ENCODE data around the gene MAGOH. TPM values are rescaled to one million over a fixed set of nuclear protein-coding genes. Genes with fewer than 3 reads are reported as not detected.

The MAGOH gene
- total RNA-seq, 1 experiment from 2014 or later: 75.7 TPM

DNA sequence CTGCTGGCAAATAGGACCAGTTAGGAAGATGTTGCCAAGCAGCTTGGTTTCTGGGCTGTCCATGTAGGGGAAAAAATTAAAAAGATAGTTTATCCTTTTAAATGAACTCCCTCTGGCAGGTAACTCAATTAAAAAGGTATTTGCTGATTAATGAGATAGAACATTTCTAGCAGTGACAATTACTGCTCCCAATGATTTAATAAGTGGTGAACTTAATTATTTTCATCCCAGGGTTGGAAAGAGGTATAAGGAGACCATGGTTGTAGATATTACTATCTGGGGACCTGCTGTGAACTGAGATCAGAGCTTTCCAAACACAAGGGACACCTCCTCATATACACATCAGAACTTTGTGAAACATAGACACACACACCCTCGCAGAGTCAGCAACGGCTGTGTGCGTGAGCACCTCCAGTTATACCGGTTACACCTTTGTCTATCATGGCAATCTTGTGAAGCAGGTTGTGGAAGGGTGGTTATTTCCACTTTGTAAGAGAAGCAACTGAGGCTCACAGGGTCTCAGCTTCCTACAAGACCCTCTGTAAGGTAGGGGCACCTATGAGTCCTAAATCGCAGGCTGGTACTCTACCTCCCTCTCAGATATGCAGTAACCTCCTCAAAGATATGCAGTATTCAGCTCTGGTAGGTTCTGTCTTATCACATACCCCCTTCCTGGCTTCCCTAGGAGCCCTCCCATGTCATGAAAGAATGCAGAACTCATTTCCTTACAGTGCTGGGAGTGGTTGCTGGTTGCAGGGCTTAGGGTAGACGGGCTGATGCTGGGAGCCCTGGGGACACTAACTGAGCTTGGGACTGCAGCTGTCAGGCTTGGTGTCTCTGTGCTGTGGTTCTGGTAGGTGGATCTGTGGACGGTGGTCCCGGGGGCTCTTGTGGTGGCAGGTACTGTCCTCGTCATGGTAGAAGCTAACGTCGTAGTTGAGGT is 18.5 kb upstream of the MAGOH start:
- ChIA-PET POLR2A (ENCODE audit: unreplicated experiment) (interaction anchor here (0.5 to 0.6 kb wide), 2 partner anchors 15 to 71 kb away, joined by 3 to 4 read pairs; no protein-coding TSS in a partner anchor), CTCF (no interaction called here)

DNA sequence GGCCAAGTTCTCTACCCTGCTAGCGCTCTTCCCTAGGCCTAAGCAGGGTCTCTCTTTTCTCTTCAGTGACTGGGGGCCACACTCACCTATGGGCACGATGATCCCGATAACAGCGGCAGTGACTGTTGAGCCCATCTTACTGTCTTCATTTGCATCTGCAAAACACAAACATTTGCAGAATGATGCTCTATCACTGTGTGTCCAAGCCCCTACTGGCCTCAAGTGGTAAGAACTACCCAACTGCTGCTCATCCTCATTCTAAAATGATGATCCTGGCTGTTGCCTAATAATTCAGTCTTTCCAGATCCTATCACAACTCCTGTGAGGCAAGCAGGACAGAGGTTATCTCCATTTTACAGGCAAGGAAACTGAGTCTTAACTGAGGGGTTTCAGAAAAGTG is 16.7 kb upstream of the MAGOH start:
- no peak overlapping the region for H3K27ac ChIP-seq
- H3K27me3 ChIP-seq (ENCODE audit: insufficient read depth, low read depth): no peaks in the 10 kb centered on the region
- no peaks in the 10 kb centered on the region for H3K9me3 ChIP-seq (ENCODE audit: insufficient read depth, low read depth)
- DNase-seq: no peak
- H3K9me2 ChIP-seq (ENCODE audit: insufficient read depth): no peaks in the 10 kb centered on the region
- H2AFZ ChIP-seq: no peak overlapping the region
- no peaks in the 10 kb centered on the region for H3K4me1 ChIP-seq (replicated peaks; ENCODE audit: insufficient read depth)
- no peaks in the 10 kb centered on the region; the same call in 1 of the 2 replicates for H4K20me1 ChIP-seq (ENCODE audit: insufficient read depth)
- H3K36me3 ChIP-seq (ENCODE audit: low read depth): peaks cover 41% of the 10 kb centered on the region
- no TSS peak for BruUV-seq (replicated peaks)
- ChIA-PET CTCF (no interaction called here), POLR2A (ENCODE audit: unreplicated experiment) (no interaction called here)
- H3F3A ChIP-seq (ENCODE audit: insufficient read depth, low read depth): no peaks in the 10 kb centered on the region; the same call in 1 of the 2 replicates
- H3K4me3 ChIP-seq: no peak overlapping the region
- TF ChIP-seq, protein P1, sequence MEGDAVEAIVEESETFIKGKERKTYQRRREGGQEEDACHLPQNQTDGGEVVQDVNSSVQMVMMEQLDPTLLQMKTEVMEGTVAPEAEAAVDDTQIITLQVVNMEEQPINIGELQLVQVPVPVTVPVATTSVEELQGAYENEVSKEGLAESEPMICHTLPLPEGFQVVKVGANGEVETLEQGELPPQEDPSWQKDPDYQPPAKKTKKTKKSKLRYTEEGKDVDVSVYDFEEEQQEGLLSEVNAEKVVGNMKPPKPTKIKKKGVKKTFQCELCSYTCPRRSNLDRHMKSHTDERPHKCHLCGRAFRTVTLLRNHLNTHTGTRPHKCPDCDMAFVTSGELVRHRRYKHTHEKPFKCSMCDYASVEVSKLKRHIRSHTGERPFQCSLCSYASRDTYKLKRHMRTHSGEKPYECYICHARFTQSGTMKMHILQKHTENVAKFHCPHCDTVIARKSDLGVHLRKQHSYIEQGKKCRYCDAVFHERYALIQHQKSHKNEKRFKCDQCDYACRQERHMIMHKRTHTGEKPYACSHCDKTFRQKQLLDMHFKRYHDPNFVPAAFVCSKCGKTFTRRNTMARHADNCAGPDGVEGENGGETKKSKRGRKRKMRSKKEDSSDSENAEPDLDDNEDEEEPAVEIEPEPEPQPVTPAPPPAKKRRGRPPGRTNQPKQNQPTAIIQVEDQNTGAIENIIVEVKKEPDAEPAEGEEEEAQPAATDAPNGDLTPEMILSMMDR (conservative IDR thresholded peaks at IDR 0.05): peak; percentile 28; the same call in 1 of the 2 replicates
- no peak for TF ChIP-seq EZH2 (IDR thresholded peaks at IDR 0.05; ENCODE audit: low read depth)
- no peaks in the 10 kb centered on the region for H3K79me2 ChIP-seq (ENCODE audit: low read depth)
- H3K4me2 ChIP-seq: no peak overlapping the region
- intact Hi-C loops (cut with micrococcal nuclease; ENCODE audit: unreplicated experiment): no loop called here

More for the DNA sequence above, 18.5 kb upstream of the MAGOH start:
- Histone ChIP-seq H3K27me3 (ENCODE audit: insufficient read depth, low read depth) (no peaks in the 10 kb centered on the region), H3K9me2 (ENCODE audit: insufficient read depth) (no peaks in the 10 kb centered on the region), H3K79me2 (ENCODE audit: low read depth) (no peaks in the 10 kb centered on the region), H2AFZ (no peak overlapping the region), H4K20me1 (ENCODE audit: insufficient read depth) (no peaks in the 10 kb centered on the region; the same call in 1 of the 2 replicates), H3K4me1 (replicated peaks; ENCODE audit: insufficient read depth) (no peaks in the 10 kb centered on the region), H3K27ac (no peak overlapping the region), H3K4me3 (no peak overlapping the region), H3F3A (ENCODE audit: insufficient read depth, low read depth) (no peaks in the 10 kb centered on the region; the same call in 1 of the 2 replicates), H3K9me3 (ENCODE audit: insufficient read depth, low read depth) (no peaks in the 10 kb centered on the region), H3K36me3 (ENCODE audit: low read depth) (peaks cover 44% of the 10 kb centered on the region), H3K4me2 (no peak overlapping the region)
- no peak for TF ChIP-seq EZH2 (IDR thresholded peaks at IDR 0.05; ENCODE audit: low read depth)
- TF ChIP-seq, protein P1 (conservative IDR thresholded peaks at IDR 0.05): no peak
- no peak for DNase-seq
- intact Hi-C loops (cut with micrococcal nuclease; ENCODE audit: unreplicated experiment): no loop called here
- no TSS peak for BruUV-seq (replicated peaks)

DNA sequence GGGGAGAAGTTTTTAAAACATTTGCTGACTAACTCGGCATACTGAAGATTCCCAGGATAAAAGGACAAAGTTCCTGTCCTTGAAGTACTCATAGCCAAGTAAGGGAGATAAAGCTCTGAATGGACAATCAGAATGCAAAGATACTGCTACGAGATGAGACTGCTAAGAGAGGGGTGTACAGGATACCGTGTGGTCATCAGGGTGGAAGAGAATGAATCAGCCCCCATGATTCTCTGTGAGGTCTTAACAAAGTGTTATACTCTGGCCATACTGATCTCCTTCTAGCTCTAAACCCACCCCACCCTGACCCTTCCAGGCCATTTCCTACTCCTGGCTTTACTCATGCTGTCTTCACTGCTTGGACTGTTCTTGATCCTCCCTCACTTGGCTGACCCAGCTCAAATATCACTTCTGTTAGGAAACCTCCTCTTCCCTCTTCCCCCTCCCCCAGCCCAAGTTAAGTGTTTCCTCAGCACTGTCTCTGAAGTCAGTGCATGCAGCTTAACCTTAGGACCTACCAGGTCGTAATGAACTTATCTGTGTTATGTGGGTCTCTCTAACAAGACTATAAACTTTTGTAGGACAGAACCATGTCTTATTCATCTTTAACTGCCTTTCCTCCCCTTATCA is 15.8 kb upstream of the MAGOH start:
- TF ChIP-seq, protein P1 (conservative IDR thresholded peaks at IDR 0.05): no peak
- TF ChIP-seq EZH2 (IDR thresholded peaks at IDR 0.05; ENCODE audit: low read depth): no peak
- Histone ChIP-seq H3K9me2 (ENCODE audit: insufficient read depth) (no peaks in the 10 kb centered on the region), H3K27ac (no peak overlapping the region), H3K4me3 (no peak overlapping the region), H3K36me3 (ENCODE audit: low read depth) (peaks cover 33% of the 10 kb centered on the region; the same call in 1 of the 2 replicates), H3K4me2 (no peak overlapping the region), H3K9me3 (ENCODE audit: insufficient read depth, low read depth) (no peaks in the 10 kb centered on the region), H3F3A (ENCODE audit: insufficient read depth, low read depth) (no peaks in the 10 kb centered on the region; the same call in 1 of the 2 replicates), H3K79me2 (ENCODE audit: low read depth) (no peaks in the 10 kb centered on the region), H3K4me1 (replicated peaks; ENCODE audit: insufficient read depth) (no peaks in the 10 kb centered on the region), H4K20me1 (ENCODE audit: insufficient read depth) (no peaks in the 10 kb centered on the region; the same call in 1 of the 2 replicates), H2AFZ (no peak overlapping the region), H3K27me3 (ENCODE audit: insufficient read depth, low read depth) (no peaks in the 10 kb centered on the region)
- intact Hi-C loops (cut with micrococcal nuclease; ENCODE audit: unreplicated experiment): no loop called here
- no peak for DNase-seq
- BruUV-seq (replicated peaks): no TSS peak
- CTCF ChIA-PET: interaction anchor here (0.6 kb wide), 1 partner anchor 427 kb away, joined by 3 read pairs; no protein-coding TSS in a partner anchor
- POLR2A ChIA-PET (ENCODE audit: unreplicated experiment): interaction anchor here (0.7 kb wide), 1 partner anchor 518 kb away, joined by 9 read pairs; no protein-coding TSS in a partner anchor
